IPS-18c (cell line): ENCODE data around the gene SCP2.
"Not testable (repeated sequence)": the region's sequence is repeated elsewhere in the genome, so short reads cannot be mapped to it uniquely, and the experiment has no call there.

ENCODE experiments used
- H3K4me3 ChIP-seq: 2 replicates; pipeline ENCODE4 v1.7.0; 2013; ENCODE audit warnings: low read depth, mild to moderate bottlenecking, low read length, moderate library complexity; ENCODE audit not compliant: insufficient read depth
- H3K9me3 ChIP-seq: one replicate; pipeline ENCODE4 v1.6.1; 2013; ENCODE audit warnings: mild to moderate bottlenecking, low read length, moderate library complexity; ENCODE audit not compliant: control insufficient read depth, insufficient read depth

The SCP2 gene

DNA sequence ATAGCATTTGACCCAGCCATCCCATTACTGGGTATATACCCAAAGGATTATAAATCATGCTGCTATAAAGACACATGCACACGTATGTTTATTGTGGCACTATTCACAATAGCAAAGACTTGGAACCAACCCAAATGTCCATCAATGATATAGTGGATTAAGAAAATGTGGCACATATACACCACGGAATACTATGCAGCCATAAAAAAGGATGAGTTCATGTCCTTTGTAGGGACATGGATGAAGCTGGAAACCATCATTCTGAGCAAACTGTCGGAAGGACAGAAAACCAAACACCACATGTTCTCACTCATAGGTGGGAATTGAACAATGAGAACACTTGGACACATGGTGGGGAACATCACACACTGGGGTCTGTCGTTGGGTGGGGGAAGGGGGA, 83.2 kb downstream of the SCP2 start:
- H3K4me3 ChIP-seq, H3K9me3 ChIP-seq: not testable (repeated sequence)

DNA sequence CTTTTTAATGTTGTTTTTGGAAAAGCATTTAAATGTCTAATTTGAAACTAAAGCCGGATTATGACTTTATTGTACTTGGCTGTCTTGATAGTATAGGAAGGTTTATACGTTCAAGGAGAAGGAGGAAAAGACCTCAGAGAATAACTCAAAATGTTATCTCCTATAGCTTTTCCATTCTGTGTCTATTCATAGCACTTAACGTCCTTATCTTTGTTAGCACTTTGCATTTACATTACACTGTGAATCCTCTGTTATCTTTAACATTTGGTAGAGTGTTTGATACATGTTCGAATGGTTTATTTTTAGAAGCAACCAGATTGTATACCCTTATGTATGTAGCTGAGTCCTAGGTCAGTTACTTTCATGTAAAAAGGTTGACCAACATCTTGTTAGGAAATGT, 84.1 kb downstream of the SCP2 start:
- Histone ChIP-seq H3K9me3 (no peaks in the 10 kb centered on the region), H3K4me3 (no peak overlapping the region)

DNA sequence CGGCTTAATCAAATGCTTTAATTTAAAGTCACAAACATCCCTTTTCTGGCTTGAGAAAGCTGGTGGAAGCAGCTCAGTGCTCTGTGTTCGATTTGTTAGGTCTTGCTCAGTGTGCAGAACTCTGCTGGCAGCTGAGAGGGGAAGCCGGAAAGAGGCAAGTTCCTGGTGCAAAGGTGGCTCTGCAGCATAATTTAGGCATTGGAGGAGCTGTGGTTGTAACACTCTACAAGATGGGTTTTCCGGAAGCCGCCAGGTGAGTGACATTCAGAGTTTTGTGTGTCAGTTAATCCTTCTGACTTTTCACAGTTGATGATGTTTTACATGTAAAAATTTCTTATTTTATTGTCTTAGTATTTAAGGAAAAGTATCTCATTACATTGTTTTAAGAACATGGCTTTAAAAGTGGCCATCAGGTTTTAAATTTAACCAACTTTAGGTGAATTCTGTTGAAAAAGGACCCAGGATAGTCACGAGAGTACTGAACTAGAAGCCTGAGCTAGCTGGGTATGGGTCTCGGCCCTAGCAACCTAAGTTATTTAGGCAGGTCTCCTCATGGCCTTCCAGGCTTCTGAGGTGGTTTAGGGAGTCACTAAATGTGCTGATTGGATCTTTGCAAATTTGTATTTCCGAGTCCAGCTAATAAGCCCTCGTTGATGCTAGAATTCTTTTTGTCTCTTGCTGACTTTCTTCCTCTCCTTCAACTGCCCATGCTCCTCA, 87.9 kb downstream of the SCP2 start:
- H3K4me3 ChIP-seq, result peak overlapping the region; percentile 58
- H3K9me3 ChIP-seq, result no peaks in the 10 kb centered on the region

DNA sequence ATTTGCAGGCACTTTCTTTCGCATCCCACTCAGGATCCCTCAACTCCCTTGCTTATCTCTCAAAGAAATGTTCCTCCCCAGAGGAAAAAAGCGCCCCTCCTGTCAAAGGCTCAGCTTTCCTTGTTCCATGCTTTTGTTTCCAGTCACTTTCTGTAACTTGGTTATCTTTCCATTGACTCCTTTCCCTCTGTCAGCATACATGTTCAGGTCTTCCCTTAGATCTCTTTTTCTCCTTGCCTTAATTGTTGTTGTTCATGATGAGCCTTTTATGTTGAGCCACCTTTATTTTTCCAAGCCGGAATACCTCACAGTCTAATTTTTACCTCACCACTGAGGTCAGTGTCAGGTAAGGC, 88.4 kb downstream of the SCP2 start:
- Histone ChIP-seq H3K9me3 (no peaks in the 10 kb centered on the region), H3K4me3 (peak overlapping the region; percentile 58)

DNA sequence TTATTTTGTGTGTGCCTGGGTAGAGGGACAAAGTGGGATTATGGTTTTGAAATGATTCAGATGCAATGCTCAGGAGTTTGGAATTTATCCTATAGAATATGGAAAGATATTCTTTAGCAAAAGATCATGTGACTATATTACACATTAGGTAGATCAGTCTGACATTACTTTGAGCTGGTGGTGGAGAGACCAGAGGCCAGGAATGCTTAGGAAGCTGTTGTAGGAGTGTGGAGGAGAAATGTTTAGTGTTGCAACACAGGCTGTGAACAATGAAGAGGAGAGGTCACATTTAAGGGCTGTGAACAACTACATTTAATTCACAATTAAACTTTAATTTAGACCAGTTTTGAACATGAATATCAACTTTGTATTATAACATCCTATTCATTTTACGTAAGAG, 89.6 kb downstream of the SCP2 start:
- H3K9me3 ChIP-seq, result no peaks in the 10 kb centered on the region
- H3K4me3 ChIP-seq, result no peak overlapping the region

DNA sequence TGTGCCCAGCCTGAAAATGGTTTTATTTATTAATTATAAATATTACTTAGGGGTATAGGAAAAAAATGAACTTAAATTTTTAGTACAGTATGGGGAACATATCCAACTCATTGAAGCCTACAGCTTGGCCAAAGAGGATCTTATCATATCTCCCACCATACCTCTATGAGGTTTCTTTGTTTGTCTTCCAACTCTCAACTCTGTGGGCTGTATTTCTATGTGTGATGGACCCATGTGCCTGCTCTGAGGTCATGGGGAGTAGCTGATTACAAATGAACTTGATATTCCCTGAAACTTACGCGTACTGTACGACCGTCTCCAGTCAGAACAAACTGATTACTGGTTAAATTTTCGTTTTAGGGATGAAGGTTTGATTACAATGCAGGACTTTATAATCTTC, 93.5 kb downstream of the SCP2 start:
- no peaks in the 10 kb centered on the region for H3K9me3 ChIP-seq
- H3K4me3 ChIP-seq, result no peak overlapping the region

DNA sequence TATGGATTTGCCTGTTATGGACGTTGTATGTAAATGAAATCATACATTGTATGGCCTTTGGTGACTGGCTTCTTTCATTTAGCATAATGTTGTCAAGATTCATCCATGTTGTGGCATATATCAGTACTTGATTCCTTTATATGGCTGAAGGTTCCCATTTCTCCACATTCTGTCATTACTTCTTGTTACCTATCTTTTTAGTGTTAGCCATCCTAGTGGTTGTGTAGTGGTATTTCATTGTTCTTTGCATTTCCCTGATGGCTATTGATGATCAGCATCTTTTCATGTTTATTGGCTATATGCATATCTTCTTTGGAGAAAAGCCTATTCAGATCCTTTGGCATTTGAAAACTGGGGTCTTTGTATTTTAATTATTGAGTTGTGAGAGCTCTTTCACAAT, 95.1 kb downstream of the SCP2 start:
- no peaks in the 10 kb centered on the region for H3K9me3 ChIP-seq
- no peak overlapping the region for H3K4me3 ChIP-seq

DNA sequence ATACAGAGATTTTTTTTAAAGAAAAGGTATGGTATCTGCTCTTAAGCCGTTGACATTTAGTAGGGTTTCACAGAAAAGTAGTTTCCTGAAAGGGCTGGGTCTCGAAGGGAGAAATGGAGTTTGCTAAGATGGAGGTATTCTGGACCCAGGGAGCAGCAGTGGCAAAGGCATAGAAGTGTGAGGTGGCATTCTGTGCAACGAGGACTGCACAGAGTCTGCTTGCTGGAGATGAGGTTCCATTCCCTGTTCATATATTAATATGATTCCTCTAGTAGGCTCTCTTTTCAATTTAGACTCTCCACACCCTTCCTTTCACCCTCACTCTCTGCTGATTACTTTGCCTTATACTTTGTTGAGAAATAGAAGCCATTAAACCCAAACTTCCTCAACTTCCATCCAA, 96.5 kb downstream of the SCP2 start:
- no peak overlapping the region for H3K4me3 ChIP-seq

DNA sequence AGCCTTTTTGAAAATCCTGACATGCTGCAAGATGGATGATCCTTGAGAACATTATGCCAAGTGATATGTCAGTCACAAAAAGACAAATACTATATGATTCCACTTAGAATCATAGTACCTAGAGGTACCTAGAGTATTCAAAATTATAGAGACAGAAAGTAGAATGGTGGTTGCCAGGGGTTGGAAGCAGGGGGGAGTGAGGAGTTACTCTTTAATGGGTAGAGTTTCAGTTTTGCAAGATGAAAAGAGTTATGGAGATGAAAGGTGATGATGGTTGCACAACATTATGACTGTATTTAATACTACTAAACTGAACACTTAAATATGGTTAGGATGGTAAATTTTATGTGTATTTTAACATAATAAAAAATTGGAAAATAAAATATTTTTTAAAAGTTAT, 97.0 kb downstream of the SCP2 start:
- Histone ChIP-seq H3K9me3 (no peaks in the 10 kb centered on the region), H3K4me3 (no peak overlapping the region)

More for the DNA sequence above, 96.5 kb downstream of the SCP2 start:
- no peaks in the 10 kb centered on the region for H3K9me3 ChIP-seq

DNA sequence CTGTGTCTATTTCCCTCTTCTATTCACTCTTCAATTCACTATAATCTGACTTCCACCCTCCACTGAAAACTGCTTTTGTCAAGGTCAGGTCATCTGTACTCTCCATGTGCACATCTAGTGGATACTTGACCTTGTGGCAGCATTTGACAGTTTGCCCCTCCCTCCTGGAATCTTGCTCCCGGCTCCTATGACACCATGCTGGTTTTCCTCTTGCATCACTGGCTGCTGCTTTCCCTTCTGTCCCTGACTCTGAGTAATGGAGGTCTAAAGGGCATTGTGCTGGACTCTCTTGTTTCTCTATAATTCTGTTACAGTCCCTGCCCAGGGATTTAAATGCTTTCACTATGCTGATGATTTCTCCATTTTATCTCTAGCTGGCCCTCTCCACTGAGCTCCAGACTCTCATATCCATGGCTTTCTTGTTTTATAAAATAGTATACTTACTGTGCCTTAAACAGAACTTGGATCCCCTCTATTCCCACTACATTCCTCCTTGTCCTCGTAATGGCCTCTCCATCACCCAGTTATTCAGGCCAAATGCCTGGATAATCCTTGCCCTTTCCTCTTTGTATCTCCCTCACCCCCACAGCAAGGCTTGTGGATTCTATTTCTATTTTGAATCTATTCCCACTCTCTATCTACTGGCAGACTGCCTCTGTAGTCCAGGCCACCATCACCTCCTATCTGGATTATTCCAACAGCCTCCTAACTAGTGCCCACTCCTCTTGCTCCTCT, 98.1 kb downstream of the SCP2 start:
- Histone ChIP-seq H3K9me3 (no peaks in the 10 kb centered on the region), H3K4me3 (no peak overlapping the region)

DNA sequence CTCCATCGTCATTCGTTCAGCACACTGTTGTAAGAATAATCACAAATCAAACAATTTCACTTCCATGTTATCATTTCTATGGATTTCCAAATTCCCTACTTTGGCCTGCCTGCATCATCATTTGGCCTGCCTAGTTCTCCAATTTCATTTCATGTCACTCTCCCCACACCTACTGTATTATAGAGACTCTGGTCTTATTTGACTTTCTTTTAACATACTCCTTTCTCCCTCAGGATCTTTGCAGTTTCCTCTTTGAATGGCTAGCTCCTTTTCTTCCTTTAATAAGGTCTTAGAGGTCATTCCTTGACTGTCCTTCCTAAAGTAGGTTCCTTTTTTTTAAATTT, 98.7 kb downstream of the SCP2 start:
- no peak overlapping the region for H3K4me3 ChIP-seq
- no peaks in the 10 kb centered on the region for H3K9me3 ChIP-seq

DNA sequence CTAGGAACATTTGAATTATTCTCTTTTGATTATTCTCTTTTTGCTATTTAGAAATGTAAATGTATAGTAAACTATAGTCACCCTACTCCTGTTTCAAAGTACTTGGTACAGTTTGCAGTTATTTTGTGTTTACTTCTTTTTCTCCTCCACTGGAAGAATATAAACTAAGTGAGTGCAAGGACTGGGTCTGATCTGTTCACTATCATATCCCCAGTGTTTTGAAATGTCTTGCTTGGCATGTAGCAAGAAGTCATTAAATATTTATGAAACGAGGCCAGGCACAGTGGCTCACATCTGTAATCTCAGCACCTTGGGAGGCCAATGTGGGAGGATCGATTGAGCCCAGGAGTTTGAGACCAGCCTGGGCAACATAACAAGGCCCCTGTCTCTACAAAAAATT, 99.2 kb downstream of the SCP2 start:
- Histone ChIP-seq H3K9me3 (no peaks in the 10 kb centered on the region), H3K4me3 (no peak overlapping the region)

DNA sequence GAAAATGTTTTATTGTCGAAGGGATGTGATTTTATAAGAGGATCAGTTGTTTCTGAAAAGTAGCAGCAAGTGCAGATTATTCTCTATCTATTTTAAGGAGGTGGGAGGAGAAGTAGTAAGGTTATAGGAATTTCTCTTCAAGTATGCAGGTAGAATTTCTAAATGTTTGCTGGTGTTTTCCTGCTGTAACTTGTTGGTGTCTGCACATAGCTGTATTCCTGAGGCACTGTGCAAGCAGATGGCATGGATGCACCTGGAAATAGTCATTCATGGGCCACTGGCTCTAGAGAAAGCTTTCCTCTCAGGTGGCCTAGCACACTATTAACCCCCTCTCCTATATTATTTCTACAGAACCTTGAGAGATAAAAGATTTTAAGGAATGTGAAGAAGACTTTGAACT, 104.7 kb downstream of the SCP2 start:
- no peaks in the 10 kb centered on the region for H3K9me3 ChIP-seq
- no peak overlapping the region for H3K4me3 ChIP-seq

DNA sequence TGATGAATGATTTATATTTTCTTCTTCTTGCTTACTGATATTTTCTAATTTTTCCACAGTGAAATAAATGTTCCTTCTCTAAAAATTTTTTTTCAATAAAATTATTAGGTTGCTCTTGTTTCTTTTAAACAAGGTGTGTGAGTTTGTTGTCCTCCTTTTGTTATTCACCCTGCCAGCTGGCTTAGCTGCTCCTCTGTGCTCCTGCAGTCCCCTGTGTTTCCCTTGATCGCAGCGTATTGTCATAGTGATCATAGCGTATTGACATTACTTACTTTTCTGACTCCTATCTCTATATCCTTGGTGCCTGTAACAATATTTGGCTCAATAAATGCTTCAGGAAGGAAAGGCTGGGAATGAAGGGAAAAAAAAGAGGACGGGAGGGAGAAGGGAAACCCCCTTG, 110.1 kb downstream of the SCP2 start:
- H3K4me3 ChIP-seq, result no peak overlapping the region
- no peaks in the 10 kb centered on the region for H3K9me3 ChIP-seq

DNA sequence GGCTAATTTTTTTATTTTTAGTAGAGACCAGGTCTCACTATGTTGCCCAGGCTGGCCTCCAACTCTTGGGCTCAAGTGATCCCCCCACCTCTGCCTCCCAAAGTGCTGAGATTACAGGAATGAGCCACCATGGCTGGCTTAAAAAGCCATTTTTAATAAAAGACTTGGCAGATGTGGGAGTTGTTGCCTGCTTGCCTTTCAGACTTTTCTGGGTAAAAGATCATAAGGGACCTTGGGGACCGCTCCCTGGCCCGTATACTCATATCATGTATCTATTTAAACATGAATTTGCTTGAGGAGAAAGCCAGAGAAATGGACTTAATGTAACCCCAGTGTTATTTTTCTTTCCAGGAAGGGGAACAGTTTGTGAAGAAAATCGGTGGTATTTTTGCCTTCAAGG, 111.5 kb downstream of the SCP2 start:
- Histone ChIP-seq H3K4me3 (no peak overlapping the region), H3K9me3 (no peaks in the 10 kb centered on the region)

DNA sequence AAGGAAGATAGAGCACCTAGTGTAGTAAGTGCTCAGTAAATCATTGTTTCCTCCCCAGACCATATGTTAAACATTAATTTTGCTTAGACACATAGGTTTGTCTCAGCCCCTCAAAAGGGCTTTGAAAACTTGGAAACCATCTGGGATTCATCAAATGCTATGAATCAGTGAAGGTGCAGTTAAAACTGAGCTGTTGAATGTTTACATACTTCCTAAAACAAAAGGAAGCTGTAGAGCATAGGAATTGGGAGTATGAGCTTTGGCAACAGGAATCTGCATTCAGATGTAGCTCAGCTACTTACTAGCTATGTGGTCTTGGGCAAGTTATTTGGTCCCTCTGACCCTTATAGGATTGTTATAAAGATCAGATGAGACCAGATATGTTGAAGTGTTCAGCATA, 116.2 kb downstream of the SCP2 start:
- H3K4me3 ChIP-seq, result no peak overlapping the region
- no peaks in the 10 kb centered on the region for H3K9me3 ChIP-seq

DNA sequence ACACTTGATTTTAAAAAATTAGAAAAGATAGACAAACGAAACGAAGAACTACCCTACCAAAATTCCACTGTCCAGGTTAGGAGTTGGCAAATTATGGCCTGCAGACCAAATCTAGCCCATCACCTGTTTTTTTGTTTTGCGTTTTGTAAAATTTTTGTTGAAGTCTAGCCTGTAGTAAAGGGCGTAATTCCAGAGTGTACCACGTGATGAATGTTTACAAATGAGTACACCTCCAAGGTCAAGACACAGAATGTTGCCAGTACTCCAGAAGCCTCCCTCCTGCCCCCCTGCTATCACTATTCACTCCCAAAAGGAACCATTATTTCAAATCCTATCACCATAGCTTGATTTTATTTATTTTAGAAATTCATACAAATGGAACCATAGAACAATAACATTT, 117.8 kb downstream of the SCP2 start:
- Histone ChIP-seq H3K9me3 (no peaks in the 10 kb centered on the region), H3K4me3 (no peak overlapping the region)

DNA sequence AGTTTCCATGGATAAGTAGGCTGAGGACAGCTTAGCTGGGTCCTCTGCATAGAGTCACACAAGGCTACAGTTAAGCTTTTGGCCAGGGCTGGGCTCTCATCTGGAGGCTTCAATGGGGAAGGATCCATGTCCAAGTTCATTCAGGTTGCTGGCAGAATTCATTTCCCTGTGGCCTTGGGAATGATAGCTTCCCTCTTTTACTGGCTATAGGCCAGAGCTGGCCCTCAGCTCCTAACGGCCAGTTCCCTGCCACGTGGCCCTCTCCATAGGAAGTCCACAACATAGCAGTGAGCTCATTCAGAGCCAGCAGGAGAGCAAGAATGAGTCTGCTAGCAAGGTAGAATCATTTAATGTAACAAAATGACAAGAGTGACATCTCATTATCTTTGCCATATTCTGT, 119.9 kb downstream of the SCP2 start:
- no peaks in the 10 kb centered on the region for H3K9me3 ChIP-seq
- no peak overlapping the region for H3K4me3 ChIP-seq
